ENCODE data around the gene CORO1C. TPM values are rescaled to one million over a fixed set of nuclear protein-coding genes. Genes with fewer than 3 reads are reported as not detected.

Gene CORO1C
- total RNA-seq, 3 donors from 2014 or later (not counting 1 experiment from before 2014, with no cell fraction given) = 28.9 to 43.5 (median 36.0) TPM

- DNase-seq (no peak), ATAC-seq (no peak)
- intact Hi-C loops (cut with micrococcal nuclease) = no loop called here
- H3K4me3 Mint-ChIP-seq = no peak overlapping the region
- no peaks in the 10 kb centered on the region for H3K27me3 ChIP-seq (ENCODE audit: control insufficient read depth, insufficient read depth, low read length)
- no peaks in the 10 kb centered on the region for H3K27me3 Mint-ChIP-seq (ENCODE audit: low read depth in 2 of 2)
- no peak overlapping the region for H3K4me3 ChIP-seq (ENCODE audit: low read length)
- peak overlapping the region in 1 of 2 donors; percentile 27 for H3K27ac Mint-ChIP-seq
- no peaks in the 10 kb centered on the region for H3K9me3 Mint-ChIP-seq
- H3K4me1 ChIP-seq (ENCODE audit: control insufficient read depth, insufficient read depth, low read length) = peaks cover 5% of the 10 kb centered on the region
- H3K4me1 Mint-ChIP-seq = peaks cover 23 to 24% of the 10 kb centered on the region in 2 donors
- no peaks in the 10 kb centered on the region for H3K9me3 ChIP-seq (ENCODE audit: control insufficient read depth, insufficient read depth, low read length)
- H3K36me3 Mint-ChIP-seq = peaks cover 8% of the 10 kb centered on the region
- peaks cover 10% of the 10 kb centered on the region for H3K36me3 ChIP-seq (ENCODE audit: control insufficient read depth, insufficient read depth, low read length)
- WGBS (ENCODE audit: insufficient coverage) = 80% methylated on average over 9 of the region's 10 CpGs
- no peak overlapping the region for H3K27ac ChIP-seq (ENCODE audit: low read length)
- TF ChIP-seq CTCF (IDR thresholded peaks at IDR 0.05) = no peak
Measured at GRCh38 chr12:108702595-108703320, 28.6 kb downstream of the CORO1C start.

- H3K4me3 ChIP-seq (ENCODE audit: low read length) = no peak overlapping the region
- Mint-ChIP-seq H3K4me3 (no peak overlapping the region), H3K27ac (peak overlapping the region in 1 of 2 donors; percentile 27), H3K9me3 (no peaks in the 10 kb centered on the region), H3K36me3 (peaks cover 8% of the 10 kb centered on the region), H3K4me1 (peaks cover 24 to 27% of the 10 kb centered on the region in 2 donors), H3K27me3 (ENCODE audit: low read depth in 2 of 2) (no peaks in the 10 kb centered on the region)
- intact Hi-C loops (cut with micrococcal nuclease) = no loop called here
- 47% methylated on average over 5 of the region's 5 CpGs for WGBS (ENCODE audit: insufficient coverage)
- no peaks in the 10 kb centered on the region for H3K27me3 ChIP-seq (ENCODE audit: control insufficient read depth, insufficient read depth, low read length)
- H3K9me3 ChIP-seq (ENCODE audit: control insufficient read depth, insufficient read depth, low read length) = no peaks in the 10 kb centered on the region
- DNase-seq (no peak), ATAC-seq (peak; percentile 41 to 82 (median 79))
- TF ChIP-seq CTCF (IDR thresholded peaks at IDR 0.05) = no peak
- H3K36me3 ChIP-seq (ENCODE audit: control insufficient read depth, insufficient read depth, low read length) = peaks cover 10% of the 10 kb centered on the region
- no peak overlapping the region for H3K27ac ChIP-seq (ENCODE audit: low read length)
- H3K4me1 ChIP-seq (ENCODE audit: control insufficient read depth, insufficient read depth, low read length) = peaks cover 5% of the 10 kb centered on the region
Measured at GRCh38 chr12:108701779-108702441, 29.4 kb downstream of the CORO1C start.

- intact Hi-C loops (cut with micrococcal nuclease) = no loop called here
- Mint-ChIP-seq H3K27me3 (ENCODE audit: low read depth in 2 of 2) (no peaks in the 10 kb centered on the region), H3K4me1 (peaks cover 27 to 36% of the 10 kb centered on the region in 2 donors), H3K9me3 (no peaks in the 10 kb centered on the region), H3K27ac (no peak overlapping the region), H3K4me3 (no peak overlapping the region), H3K36me3 (peaks cover 8% of the 10 kb centered on the region)
- H3K4me3 ChIP-seq (ENCODE audit: low read length) = no peak overlapping the region
- DNase-seq (no peak), ATAC-seq (no peak)
- H3K27me3 ChIP-seq (ENCODE audit: control insufficient read depth, insufficient read depth, low read length) = no peaks in the 10 kb centered on the region
- H3K9me3 ChIP-seq (ENCODE audit: control insufficient read depth, insufficient read depth, low read length) = no peaks in the 10 kb centered on the region
- H3K4me1 ChIP-seq (ENCODE audit: control insufficient read depth, insufficient read depth, low read length) = peaks cover 5% of the 10 kb centered on the region
- H3K27ac ChIP-seq (ENCODE audit: low read length) = no peak overlapping the region
- peaks cover 10% of the 10 kb centered on the region for H3K36me3 ChIP-seq (ENCODE audit: control insufficient read depth, insufficient read depth, low read length)
- no peak for TF ChIP-seq CTCF (IDR thresholded peaks at IDR 0.05)
- 96% methylated on average over 9 of the region's 12 CpGs for WGBS (ENCODE audit: insufficient coverage)
Measured at GRCh38 chr12:108700833-108701541, 30.3 kb downstream of the CORO1C start.

Data from natural killer cell (primary cell).